MCF 10A (cell line): ENCODE data around the gene NFE2L2. TPM values are rescaled to one million over a fixed set of nuclear protein-coding genes. Genes with fewer than 3 reads are reported as not detected.

Source experiments
- BruUV-seq: library from RNA; stranded (reverse); fragments of 400-500 nt; replicated peaks from 2 replicates; lab custom pipeline; 2021; lab: Mats Ljungman, UMichigan
- CTCF ChIA-PET: fragments of 300-600 bp; sonication (Branson Sonifier 250); formaldehyde crosslinking; extraction: SDS; loops from one replicate; lab custom pipeline; 2021; ENCODE audit warnings: antibody characterized with exemption, inconsistent platforms; lab: Yijun Ruan, JAX
- POLR2A ChIA-PET: fragments of 300-600, 350-650 bp; sonication (Branson Sonifier 250); formaldehyde crosslinking; extraction: SDS; loops from one replicate; lab custom pipeline; 2020; ENCODE audit warnings: antibody characterized with exemption, inconsistent platforms; lab: Yijun Ruan, JAX
- DNase-seq: peaks from one replicate; pipeline ENCODE4 v3.0.0-alpha.2; 2018; ENCODE audit not compliant: unreplicated experiment
- H3K27ac Mint-ChIP-seq: one replicate; pipeline ENCODE4 v1.8.0; 2022; ENCODE audit warnings: mild to moderate bottlenecking, low read depth, mixed read lengths; ENCODE audit not compliant: unreplicated experiment
- H3K27me3 Mint-ChIP-seq: one replicate; pipeline ENCODE4 v1.8.0; 2022; ENCODE audit warnings: mixed read lengths; ENCODE audit not compliant: insufficient read depth, unreplicated experiment
- H3K36me3 Mint-ChIP-seq: one replicate; pipeline ENCODE4 v1.8.0; 2022; ENCODE audit warnings: mild to moderate bottlenecking, moderate library complexity, mixed read lengths; ENCODE audit not compliant: insufficient read depth, unreplicated experiment
- H3K4me1 Mint-ChIP-seq: one replicate; pipeline ENCODE4 v1.8.0; 2022; ENCODE audit warnings: mixed read lengths; ENCODE audit not compliant: insufficient read depth, unreplicated experiment
- H3K4me3 Mint-ChIP-seq: one replicate; pipeline ENCODE4 v1.8.0; 2022; ENCODE audit warnings: mild to moderate bottlenecking, moderate library complexity, mixed read lengths; ENCODE audit not compliant: unreplicated experiment
- H3K9me3 Mint-ChIP-seq: one replicate; pipeline ENCODE4 v1.8.0; 2022; ENCODE audit warnings: mixed read lengths; ENCODE audit not compliant: unreplicated experiment
- intact Hi-C: fragments of 100-400 bp; cut with micrococcal nuclease; formaldehyde crosslinking; loops from 2 replicates; pipeline ENCODE4 v1.14.1; 2022
- total RNA-seq: library from RNA; stranded (reverse); gene quantifications from 2 replicates; pipeline ENCODE4 v1.2.3, GENCODE V29; 2022
- TF ChIP-seq, protein P1 (sequence below): fragments of 200-600 bp; IDR thresholded peaks from one replicate; pipeline ENCODE4 v1.8.0; 2022; ENCODE audit warnings: antibody characterized with exemption, mild to moderate bottlenecking; ENCODE audit not compliant: unreplicated experiment

Gene NFE2L2
- total RNA-seq, 1 experiment from 2014 or later = 180 TPM

DNA sequence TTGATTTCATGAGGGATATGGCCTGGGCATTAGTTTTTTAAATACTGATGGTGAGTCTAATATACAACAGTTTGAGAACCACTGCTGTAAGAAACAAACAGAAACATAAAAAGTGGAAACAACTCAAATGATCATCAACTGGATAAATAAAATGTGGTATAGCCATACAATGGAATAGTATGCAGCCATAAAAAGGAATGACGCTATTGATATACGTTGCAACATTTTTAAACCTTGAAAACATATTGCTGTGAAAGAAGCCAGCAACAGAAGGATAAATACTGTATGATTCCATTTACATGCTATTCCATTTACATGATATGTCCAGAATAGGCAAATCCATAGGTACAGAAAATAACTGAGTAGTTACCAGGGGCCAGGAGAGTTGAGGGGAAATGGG, 6.5 kb downstream of the NFE2L2 start:
- DNase-seq = no peak
- H3K36me3 Mint-ChIP-seq = peaks cover 45% of the 10 kb centered on the region
- H3K4me1 Mint-ChIP-seq = peaks cover 20% of the 10 kb centered on the region
- no peak overlapping the region for H3K4me3 Mint-ChIP-seq
- TF ChIP-seq, protein P1, sequence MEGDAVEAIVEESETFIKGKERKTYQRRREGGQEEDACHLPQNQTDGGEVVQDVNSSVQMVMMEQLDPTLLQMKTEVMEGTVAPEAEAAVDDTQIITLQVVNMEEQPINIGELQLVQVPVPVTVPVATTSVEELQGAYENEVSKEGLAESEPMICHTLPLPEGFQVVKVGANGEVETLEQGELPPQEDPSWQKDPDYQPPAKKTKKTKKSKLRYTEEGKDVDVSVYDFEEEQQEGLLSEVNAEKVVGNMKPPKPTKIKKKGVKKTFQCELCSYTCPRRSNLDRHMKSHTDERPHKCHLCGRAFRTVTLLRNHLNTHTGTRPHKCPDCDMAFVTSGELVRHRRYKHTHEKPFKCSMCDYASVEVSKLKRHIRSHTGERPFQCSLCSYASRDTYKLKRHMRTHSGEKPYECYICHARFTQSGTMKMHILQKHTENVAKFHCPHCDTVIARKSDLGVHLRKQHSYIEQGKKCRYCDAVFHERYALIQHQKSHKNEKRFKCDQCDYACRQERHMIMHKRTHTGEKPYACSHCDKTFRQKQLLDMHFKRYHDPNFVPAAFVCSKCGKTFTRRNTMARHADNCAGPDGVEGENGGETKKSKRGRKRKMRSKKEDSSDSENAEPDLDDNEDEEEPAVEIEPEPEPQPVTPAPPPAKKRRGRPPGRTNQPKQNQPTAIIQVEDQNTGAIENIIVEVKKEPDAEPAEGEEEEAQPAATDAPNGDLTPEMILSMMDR = no peak
- no peak overlapping the region for H3K27ac Mint-ChIP-seq
- ChIA-PET CTCF (interaction anchor here (0.6 kb wide), 1 partner anchor 136 kb away, joined by 4 read pairs; no protein-coding TSS in a partner anchor), POLR2A (interaction anchor here (0.7 to 4.6 kb wide), 4 partner anchors 12 to 93 kb away, joined by 3 to 33 read pairs (median 3); no protein-coding TSS in a partner anchor)
- BruUV-seq = no TSS peak
- no peaks in the 10 kb centered on the region for H3K27me3 Mint-ChIP-seq
- intact Hi-C loops = no loop called here
- H3K9me3 Mint-ChIP-seq = no peaks in the 10 kb centered on the region

DNA sequence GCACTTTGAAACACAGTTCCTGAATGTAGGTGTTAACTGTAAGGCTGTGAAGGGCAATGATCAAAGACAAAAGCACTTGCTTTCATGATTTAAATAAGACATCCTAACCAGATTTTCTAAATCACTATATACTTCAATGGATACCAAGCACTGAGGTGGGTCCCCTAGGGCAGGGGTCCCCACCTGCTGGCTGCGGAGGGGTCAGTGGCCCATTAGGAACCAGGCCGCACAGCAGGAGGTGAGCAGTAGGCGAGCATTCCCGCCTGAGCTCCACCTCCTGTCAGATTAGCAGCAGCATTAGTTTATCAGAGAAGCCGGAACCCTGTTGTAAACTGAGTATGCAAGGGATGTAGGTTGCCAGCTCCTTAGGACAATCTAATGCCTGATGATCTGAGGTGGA, 7.1 kb downstream of the NFE2L2 start:
- Mint-ChIP-seq H3K36me3 (peaks cover 48% of the 10 kb centered on the region), H3K27ac (no peak overlapping the region), H3K9me3 (no peaks in the 10 kb centered on the region), H3K4me3 (no peak overlapping the region), H3K27me3 (no peaks in the 10 kb centered on the region), H3K4me1 (peaks cover 26% of the 10 kb centered on the region)
- ChIA-PET CTCF (interaction anchor here (0.6 kb wide), 1 partner anchor 136 kb away, joined by 4 read pairs; no protein-coding TSS in a partner anchor), POLR2A (interaction anchor here (0.7 to 1.7 kb wide), 4 partner anchors 11 to 88 kb away, joined by 3 to 5 read pairs (median 4); no protein-coding TSS in a partner anchor)
- intact Hi-C loops = no loop called here
- no TSS peak for BruUV-seq
- TF ChIP-seq, protein P1 = no peak
- no peak for DNase-seq

- TF ChIP-seq, protein P1 = no peak
- Mint-ChIP-seq H3K4me3 (peak overlapping the region; percentile 28), H3K27me3 (no peaks in the 10 kb centered on the region), H3K27ac (no peak overlapping the region), H3K36me3 (peaks cover 55% of the 10 kb centered on the region), H3K9me3 (no peaks in the 10 kb centered on the region), H3K4me1 (peaks cover 32% of the 10 kb centered on the region)
- POLR2A ChIA-PET = interaction anchor here (0.7 to 1.7 kb wide), 6 partner anchors 9 to 249 kb away, joined by 3 to 8 read pairs (median 4); partner anchors contain the start of gene NFE2L2
- intact Hi-C loops = no loop called here
- DNase-seq = no peak
- CTCF ChIA-PET = interaction anchor here (0.6 kb wide), 1 partner anchor 358 kb away, joined by 3 read pairs; no protein-coding TSS in a partner anchor
- no TSS peak for BruUV-seq
Measured at GRCh38 chr2:177256695-177257094, 7.8 kb downstream of the NFE2L2 start.

GRCh38 chr2:177256026-177256425, 8.5 kb downstream of the NFE2L2 start:
- DNase-seq = no peak
- Mint-ChIP-seq H3K4me1 (peaks cover 39% of the 10 kb centered on the region), H3K9me3 (no peaks in the 10 kb centered on the region), H3K4me3 (peak overlapping the region; percentile 19), H3K36me3 (peaks cover 60% of the 10 kb centered on the region), H3K27me3 (no peaks in the 10 kb centered on the region), H3K27ac (no peak overlapping the region)
- intact Hi-C loops = no loop called here
- CTCF ChIA-PET = no interaction called here
- TF ChIP-seq, protein P1 = no peak
- POLR2A ChIA-PET = interaction anchor here (0.8 to 8.9 kb wide), 7 partner anchors 8 to 92 kb away, joined by 3 to 131 read pairs (median 4); partner anchors contain the start of gene NFE2L2
- BruUV-seq = no TSS peak
